Naive B cell (primary cell): ENCODE measurements around the gene TCP10L. TPM values are rescaled to one million over a fixed set of nuclear protein-coding genes. Genes with fewer than 3 reads are reported as not detected.
A peak's percentile ranks its signal among the peaks of the same experiment; 100 is the strongest.

Source experiments
- ATAC-seq, 2 donors: fragments of 150-1000 bp; cut with Tn5 transposase; 2 replicates each; pipeline ENCODE4 v1.10.0; 2021; ENCODE audit warnings: low read depth in 2 of 2, mild to moderate bottlenecking in 2 of 2, moderate library complexity in 2 of 2
- DNase-seq: peaks from one replicate; pipeline ENCODE4 v3.0.0; 2022
- H3K27ac Mint-ChIP-seq, 6 donors: one replicate each; pipeline ENCODE4 v1.8.0; 2020 to 2022; ENCODE audit warnings: mild to moderate bottlenecking in 6 of 6, mixed read lengths in 6 of 6, moderate library complexity in 5 of 6, inconsistent platforms in 2 of 6
- H3K27me3 Mint-ChIP-seq, 3 donors: one replicate each; pipeline ENCODE4 v1.8.0; 2021 to 2022; ENCODE audit warnings: mixed read lengths in 3 of 3, mild to moderate bottlenecking in 1 of 3
- H3K36me3 Mint-ChIP-seq, 2 donors: one replicate each; pipeline ENCODE4 v1.8.0; 2020 to 2022; ENCODE audit warnings: mixed read lengths in 2 of 2, inconsistent platforms in 1 of 2, mild to moderate bottlenecking in 1 of 2
- H3K4me1 Mint-ChIP-seq, 3 donors: one replicate each; pipeline ENCODE4 v1.8.0; 2020 to 2022; ENCODE audit warnings: mixed read lengths in 3 of 3, inconsistent platforms in 1 of 3, mild to moderate bottlenecking in 1 of 3, moderate library complexity in 1 of 3
- H3K4me3 Mint-ChIP-seq, 8 donors: one replicate each; pipeline ENCODE4 v1.8.0; 2020 to 2022; ENCODE audit warnings: mild to moderate bottlenecking in 8 of 8, mixed read lengths in 8 of 8, moderate library complexity in 8 of 8, inconsistent platforms in 2 of 8
- H3K9me3 Mint-ChIP-seq, 7 donors: one replicate each; pipeline ENCODE4 v1.8.0; 2020 to 2022; ENCODE audit warnings: mixed read lengths in 7 of 7, mild to moderate bottlenecking in 5 of 7, inconsistent platforms in 2 of 7, moderate library complexity in 1 of 7
- polyA plus RNA-seq, 6 donors: library from polyadenylated mRNA; unstranded; fragments of 300-500 nt; fragmentation: Illumina TruSeq; gene quantifications; one replicate each; pipeline ENCODE4 v1.2.3, GENCODE V29; 2021; ENCODE audit warnings: low read depth in 6 of 6

TCP10L gene
- polyA plus RNA-seq, 6 donors from 2014 or later: 0.28 to 1.00 (median 0.54) TPM; not detected in 1

- Mint-ChIP-seq H3K27me3 (peaks cover 0 to 9% (median 0%) of the 10 kb centered on the region in 3 donors), H3K4me3 (no peak overlapping the region), H3K4me1 (no peaks in the 10 kb centered on the region), H3K36me3 (peaks cover 6 to 7% of the 10 kb centered on the region in 2 donors), H3K9me3 (no peaks in the 10 kb centered on the region), H3K27ac (no peak overlapping the region)
- DNase-seq: no peak
- ATAC-seq: no peak
These were observed 7.1 kb downstream of the TCP10L start for GRCh38 chr21:32578107-32578691.

GRCh38 chr21:32576011-32576410, 9.3 kb downstream of the TCP10L start:
- H3K27ac Mint-ChIP-seq: no peak overlapping the region
- DNase-seq: no peak
- peaks cover 6 to 7% of the 10 kb centered on the region in 2 donors for H3K36me3 Mint-ChIP-seq
- peaks cover 0 to 17% (median 2%) of the 10 kb centered on the region in 3 donors for H3K27me3 Mint-ChIP-seq
- H3K4me3 Mint-ChIP-seq: no peak overlapping the region
- H3K4me1 Mint-ChIP-seq: no peaks in the 10 kb centered on the region
- no peak for ATAC-seq
- no peaks in the 10 kb centered on the region for H3K9me3 Mint-ChIP-seq

GRCh38 chr21:32574946-32575925, 10.1 kb downstream of the TCP10L start:
- Mint-ChIP-seq H3K4me3 (no peak overlapping the region), H3K9me3 (no peaks in the 10 kb centered on the region), H3K27me3 (peaks cover 0 to 17% (median 4%) of the 10 kb centered on the region in 3 donors), H3K27ac (peak overlapping the region in 2 of 6 donors; percentile 38 to 69), H3K4me1 (peaks cover 0 to 2% (median 0%) of the 10 kb centered on the region in 3 donors), H3K36me3 (peaks cover 6 to 7% of the 10 kb centered on the region in 2 donors)
- ATAC-seq: no peak
- no peak for DNase-seq

- Mint-ChIP-seq H3K27ac (no peak overlapping the region), H3K4me3 (no peak overlapping the region), H3K27me3 (peaks cover 7 to 24% (median 9%) of the 10 kb centered on the region in 3 donors), H3K9me3 (no peaks in the 10 kb centered on the region), H3K4me1 (peaks cover 11 to 13% (median 12%) of the 10 kb centered on the region in 3 donors), H3K36me3 (peaks cover 6 to 7% of the 10 kb centered on the region in 2 donors)
- DNase-seq (no peak), ATAC-seq (no peak)
These were observed 12.5 kb downstream of the TCP10L start for GRCh38 chr21:32572574-32573420.

- Mint-ChIP-seq H3K27me3 (peaks cover 22 to 47% (median 23%) of the 10 kb centered on the region in 3 donors), H3K4me3 (peak overlapping the region in 5 of 8 donors; percentile 53 to 94 (median 91)), H3K4me1 (peaks cover 11 to 13% (median 12%) of the 10 kb centered on the region in 3 donors), H3K9me3 (peaks cover 0 to 3% (median 0%) of the 10 kb centered on the region in 7 donors), H3K27ac (peak overlapping the region in 1 of 6 donors; percentile 36), H3K36me3 (peaks cover 0 to 4% of the 10 kb centered on the region in 2 donors)
- DNase-seq (no peak), ATAC-seq (no peak)
These were observed 14.9 kb downstream of the TCP10L start for GRCh38 chr21:32570456-32570855.

- peak overlapping the region; percentile 72 to 95 (median 92) for H3K4me3 Mint-ChIP-seq
- H3K27ac Mint-ChIP-seq: peak overlapping the region in 4 of 6 donors; percentile 12 to 46 (median 28)
- H3K9me3 Mint-ChIP-seq: peaks cover 0 to 12% (median 7%) of the 10 kb centered on the region in 7 donors
- H3K4me1 Mint-ChIP-seq: peaks cover 11 to 13% (median 12%) of the 10 kb centered on the region in 3 donors
- ATAC-seq: peak; percentile 88 to 91
- peaks cover 4% of the 10 kb centered on the region in 2 donors for H3K36me3 Mint-ChIP-seq
- H3K27me3 Mint-ChIP-seq: peaks cover 22 to 52% (median 25%) of the 10 kb centered on the region in 3 donors
- DNase-seq: peak; percentile 58
These were observed 15.8 kb downstream of the TCP10L start for GRCh38 chr21:32569261-32570230.

- ATAC-seq (no peak), DNase-seq (no peak)
- Mint-ChIP-seq H3K27ac (no peak overlapping the region), H3K4me1 (peaks cover 11 to 13% (median 12%) of the 10 kb centered on the region in 3 donors), H3K4me3 (peak overlapping the region in 1 of 8 donors; percentile 45), H3K9me3 (peaks cover 0 to 15% (median 8%) of the 10 kb centered on the region in 7 donors), H3K27me3 (peaks cover 22 to 45% (median 25%) of the 10 kb centered on the region in 3 donors), H3K36me3 (peaks cover 4 to 6% of the 10 kb centered on the region in 2 donors)
These were observed 17.7 kb downstream of the TCP10L start for GRCh38 chr21:32567626-32568025.

- Mint-ChIP-seq H3K27ac (no peak overlapping the region), H3K4me1 (peaks cover 11 to 13% (median 12%) of the 10 kb centered on the region in 3 donors), H3K36me3 (peaks cover 4 to 6% of the 10 kb centered on the region in 2 donors), H3K9me3 (peaks cover 0 to 15% (median 8%) of the 10 kb centered on the region in 7 donors), H3K27me3 (peaks cover 22 to 42% (median 25%) of the 10 kb centered on the region in 3 donors), H3K4me3 (no peak overlapping the region)
- ATAC-seq (no peak), DNase-seq (no peak)
These were observed 18.5 kb downstream of the TCP10L start for GRCh38 chr21:32566741-32567389.

- Mint-ChIP-seq H3K27me3 (peaks cover 22 to 42% (median 23%) of the 10 kb centered on the region in 3 donors), H3K36me3 (peaks cover 4 to 6% of the 10 kb centered on the region in 2 donors), H3K9me3 (peaks cover 0 to 15% (median 8%) of the 10 kb centered on the region in 7 donors), H3K4me3 (no peak overlapping the region), H3K27ac (no peak overlapping the region), H3K4me1 (peaks cover 11 to 13% (median 12%) of the 10 kb centered on the region in 3 donors)
- ATAC-seq: no peak
- DNase-seq: no peak
These were observed 19.4 kb downstream of the TCP10L start for GRCh38 chr21:32565856-32566465.

- ATAC-seq: no peak
- H3K4me3 Mint-ChIP-seq: no peak overlapping the region
- no peak overlapping the region for H3K27ac Mint-ChIP-seq
- DNase-seq: no peak
- H3K36me3 Mint-ChIP-seq: peaks cover 4 to 6% of the 10 kb centered on the region in 2 donors
- H3K4me1 Mint-ChIP-seq: no peaks in the 10 kb centered on the region
- H3K27me3 Mint-ChIP-seq: peaks cover 17 to 36% (median 20%) of the 10 kb centered on the region in 3 donors
- peaks cover 0 to 15% (median 8%) of the 10 kb centered on the region in 7 donors for H3K9me3 Mint-ChIP-seq
These were observed 22.4 kb downstream of the TCP10L start for GRCh38 chr21:32562915-32563314.

GRCh38 chr21:32562426-32562825, 22.9 kb downstream of the TCP10L start:
- no peaks in the 10 kb centered on the region for H3K4me1 Mint-ChIP-seq
- no peak overlapping the region for H3K4me3 Mint-ChIP-seq
- ATAC-seq (no peak), DNase-seq (no peak)
- H3K27me3 Mint-ChIP-seq: peaks cover 16 to 32% (median 20%) of the 10 kb centered on the region in 3 donors
- H3K9me3 Mint-ChIP-seq: peaks cover 0 to 15% (median 8%) of the 10 kb centered on the region in 7 donors
- H3K27ac Mint-ChIP-seq: no peak overlapping the region
- H3K36me3 Mint-ChIP-seq: peaks cover 4 to 6% of the 10 kb centered on the region in 2 donors
